DOHH2 (cell line): ENCODE measurements around the gene ST14.
"Not testable (repeated sequence)": the region's sequence is repeated elsewhere in the genome, so short reads cannot be mapped to it uniquely, and the experiment has no call there.

Experiments
- H3F3A ChIP-seq: fragments of 200-600 bp; sonication (generic), shearing (Covaris generic); 2 replicates; pipeline ENCODE4 v1.6.0; 2016; ENCODE audit warnings: antibody characterized with exemption, mild to moderate bottlenecking; ENCODE audit not compliant: control insufficient read depth, insufficient read depth
- H3K27ac ChIP-seq: fragments of 200-600 bp; sonication (generic); 2 replicates; pipeline ENCODE4 v1.5.1; 2014; ENCODE audit warnings: low read depth, mild to moderate bottlenecking, low read length, moderate library complexity
- H3K27me3 ChIP-seq: fragments of 200-600 bp; sonication (generic); 2 replicates; pipeline ENCODE4 v1.6.1; 2014; ENCODE audit warnings: mild to moderate bottlenecking, low read length, mixed read lengths; ENCODE audit not compliant: control insufficient read depth
- H3K36me3 ChIP-seq: fragments of 200-600 bp; sonication (generic); 2 replicates; pipeline ENCODE4 v1.6.1; 2014; ENCODE audit warnings: mild to moderate bottlenecking, low read length, moderate library complexity, mixed read lengths; ENCODE audit not compliant: control insufficient read depth
- H3K4me1 ChIP-seq: fragments of 200-600 bp; sonication (generic); 2 replicates; pipeline ENCODE4 v1.6.1; 2014; ENCODE audit warnings: mild to moderate bottlenecking, low read length, mixed read lengths; ENCODE audit not compliant: control insufficient read depth
- H3K4me2 ChIP-seq: fragments of 200-600 bp; sonication (generic); 2 replicates; pipeline ENCODE4 v1.6.0; 2014; ENCODE audit warnings: mild to moderate bottlenecking, low read length, moderate library complexity
- H3K4me3 ChIP-seq: fragments of 200-600 bp; sonication (generic); 2 replicates; pipeline ENCODE4 v1.5.1; 2014; ENCODE audit warnings: mild to moderate bottlenecking, low read length, mixed read lengths
- H3K79me2 ChIP-seq: fragments of 200-600 bp; sonication (generic); 2 replicates; pipeline ENCODE4 v1.6.1; 2014; ENCODE audit warnings: mild to moderate bottlenecking, low read length, mixed read lengths; ENCODE audit not compliant: control insufficient read depth
- H3K9me2 ChIP-seq: fragments of 200-600 bp; sonication (generic); replicated peaks from 2 replicates; pipeline ENCODE4 v1.6.1; 2014; ENCODE audit warnings: mild to moderate bottlenecking, low read length, mixed read lengths; ENCODE audit not compliant: control insufficient read depth
- H3K9me3 ChIP-seq: fragments of 200-600 bp; sonication (generic); 2 replicates; pipeline ENCODE4 v1.6.1; 2014; ENCODE audit warnings: antibody characterized with exemption, low read length, mixed read lengths; ENCODE audit not compliant: control insufficient read depth, insufficient read depth
- H4K20me1 ChIP-seq: fragments of 200-600 bp; sonication (generic); 2 replicates; pipeline ENCODE4 v1.6.0; 2014; ENCODE audit warnings: low read depth, mild to moderate bottlenecking, antibody characterized with exemption, low read length, moderate library complexity; ENCODE audit not compliant: control insufficient read depth, insufficient read depth
- CTCF ChIP-seq: fragments of 200-600 bp; sonication (generic); IDR thresholded peaks from one replicate; pipeline ENCODE4 v1.5.1; 2014; ENCODE audit warnings: antibody characterized with exemption, mild to moderate bottlenecking, low read depth, low read length; ENCODE audit not compliant: poor library complexity, severe bottlenecking
- EZH2phosphoT487 ChIP-seq: fragments of 200-600 bp; sonication (generic); IDR thresholded peaks from 2 replicates; pipeline ENCODE4 v1.6.1; 2017; ENCODE audit warnings: borderline replicate concordance, mild to moderate bottlenecking, antibody characterized with exemption, low read length, moderate library complexity, mixed read lengths

Gene ST14

GRCh38 chr11:130227373-130227772 lies 67.8 kb downstream of the ST14 start:
- H3K9me3 ChIP-seq, result no peaks in the 10 kb centered on the region
- TF ChIP-seq EZH2phosphoT487, result no peak
- TF ChIP-seq CTCF, result no peak
- 0 out of 2 replicates have a peak, but pooled peaks cover 4% of the 10 kb centered on the region for H3F3A ChIP-seq
- no peaks in the 10 kb centered on the region for H3K4me1 ChIP-seq
- no peaks in the 10 kb centered on the region for H3K9me2 ChIP-seq
- peaks cover 3% of the 10 kb centered on the region for H3K36me3 ChIP-seq
- no peak overlapping the region for H3K27ac ChIP-seq
- no peak overlapping the region for H3K4me2 ChIP-seq
- no peaks in the 10 kb centered on the region for H3K79me2 ChIP-seq
- H3K27me3 ChIP-seq, result no peaks in the 10 kb centered on the region
- H4K20me1 ChIP-seq, result no peaks in the 10 kb centered on the region
- H3K4me3 ChIP-seq, result no peak overlapping the region

- not testable (repeated sequence) for H3K9me3 ChIP-seq, H3K4me3 ChIP-seq, H3F3A ChIP-seq, H3K4me2 ChIP-seq, H3K79me2 ChIP-seq, H4K20me1 ChIP-seq, H3K4me1 ChIP-seq, H3K27ac ChIP-seq, H3K9me2 ChIP-seq, H3K27me3 ChIP-seq
- H3K36me3 ChIP-seq, result peaks cover 38% of the 10 kb centered on the region
These were observed 73.9 kb downstream of the ST14 start for GRCh38 chr11:130233486-130233885.

- H3K4me1 ChIP-seq, H3K4me3 ChIP-seq, H3K27me3 ChIP-seq, H3K27ac ChIP-seq, H3K4me2 ChIP-seq, H3K9me3 ChIP-seq, H3F3A ChIP-seq, H4K20me1 ChIP-seq, H3K79me2 ChIP-seq, H3K9me2 ChIP-seq: not testable (repeated sequence)
- peaks cover 42% of the 10 kb centered on the region for H3K36me3 ChIP-seq
These were observed 74.3 kb downstream of the ST14 start for GRCh38 chr11:130233888-130234287.

- Histone ChIP-seq H3K4me2 (no peak overlapping the region), H3F3A (0 out of 2 replicates have a peak, but pooled peaks cover 4% of the 10 kb centered on the region), H4K20me1 (no peaks in the 10 kb centered on the region), H3K27ac (no peak overlapping the region), H3K9me2 (no peaks in the 10 kb centered on the region), H3K9me3 (no peaks in the 10 kb centered on the region), H3K27me3 (no peaks in the 10 kb centered on the region), H3K4me3 (no peak overlapping the region), H3K4me1 (no peaks in the 10 kb centered on the region), H3K36me3 (peaks cover 45% of the 10 kb centered on the region), H3K79me2 (no peaks in the 10 kb centered on the region)
- TF ChIP-seq CTCF (no peak), EZH2phosphoT487 (no peak)
These were observed 74.7 kb downstream of the ST14 start for GRCh38 chr11:130234315-130234714.
